Posterior cingulate gyrus (tissue), 11 donors: ENCODE data around the gene PDE10A.
A peak's percentile ranks its signal among the peaks of the same experiment; 100 is the strongest.

Experiments
- DNase-seq, 10 donors: peaks; one replicate each; pipeline versions ENCODE4 v3.0.0 to v3.0.0-alpha.2; 2020 to 2021; ENCODE audit warnings: mixed read lengths in 3 of 10
- intact Hi-C: fragments of 100-400 bp; cut with DNase I; formaldehyde crosslinking; loops from one replicate; pipeline ENCODE4 v1.15.1; 2023

The PDE10A gene

DNA sequence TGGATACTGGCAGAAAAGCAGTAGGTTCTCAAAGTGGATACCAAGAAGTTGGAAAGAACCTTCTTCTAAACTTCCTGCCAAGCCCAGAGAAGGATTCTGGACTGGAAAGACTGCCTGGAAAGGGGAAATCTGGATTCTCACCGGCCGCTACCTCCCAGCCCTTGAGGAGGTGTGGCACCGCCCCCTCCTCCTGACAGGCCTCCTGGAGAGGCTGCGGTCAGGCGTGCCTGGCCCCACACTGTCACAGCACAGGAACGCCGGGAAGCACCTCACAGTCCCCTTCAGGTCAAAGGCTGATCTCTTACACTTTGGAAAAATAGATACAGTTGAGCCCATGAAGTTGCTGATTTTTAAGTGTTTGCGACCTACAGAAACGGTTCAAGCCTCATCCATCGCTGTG is 16.3 kb upstream of the PDE10A start:
- intact Hi-C loops, result no loop called here
- no peak for DNase-seq

DNA sequence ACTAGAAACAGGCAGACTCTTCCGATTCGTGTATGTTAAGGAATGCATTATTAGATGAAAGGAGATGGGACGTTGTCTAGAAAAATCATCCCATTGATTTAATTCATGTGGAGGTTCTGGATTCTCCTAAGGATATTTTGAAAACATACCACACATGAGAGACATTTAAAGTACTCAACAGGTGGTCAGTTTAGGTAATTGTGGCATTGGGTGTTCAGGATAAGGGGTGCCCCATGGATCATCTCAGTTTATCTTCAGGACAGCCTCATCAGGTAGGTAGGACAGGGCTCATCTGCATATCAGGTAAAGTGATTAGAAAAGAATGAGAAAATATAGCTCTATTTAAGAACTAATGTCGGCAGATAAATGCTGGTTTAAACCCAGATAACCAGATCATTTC is 15.9 kb upstream of the PDE10A start:
- intact Hi-C loops, result no loop called here
- no peak for DNase-seq

DNA sequence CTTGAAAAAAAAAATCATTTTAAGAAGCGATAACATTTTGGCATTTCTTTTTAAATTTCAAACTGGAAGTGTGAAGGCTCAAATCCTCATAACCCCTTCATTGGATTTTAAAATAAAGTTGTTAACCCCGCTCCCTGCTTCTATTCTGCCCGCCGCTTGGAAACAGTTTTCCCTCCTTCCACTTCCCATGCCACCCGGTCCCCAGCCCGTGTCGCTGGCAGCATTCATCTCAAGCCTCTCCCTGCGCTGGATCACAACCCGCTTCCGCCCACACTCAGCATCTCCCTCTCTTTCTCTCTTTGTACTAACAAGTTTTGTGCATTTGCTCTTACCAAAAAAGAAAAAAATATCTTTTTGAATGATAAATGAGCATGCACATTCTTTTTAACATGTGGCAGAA is 15.4 kb upstream of the PDE10A start:
- intact Hi-C loops, result no loop called here
- DNase-seq, result peak in 3 of 10 donors; percentile 21 to 84 (median 70)

DNA sequence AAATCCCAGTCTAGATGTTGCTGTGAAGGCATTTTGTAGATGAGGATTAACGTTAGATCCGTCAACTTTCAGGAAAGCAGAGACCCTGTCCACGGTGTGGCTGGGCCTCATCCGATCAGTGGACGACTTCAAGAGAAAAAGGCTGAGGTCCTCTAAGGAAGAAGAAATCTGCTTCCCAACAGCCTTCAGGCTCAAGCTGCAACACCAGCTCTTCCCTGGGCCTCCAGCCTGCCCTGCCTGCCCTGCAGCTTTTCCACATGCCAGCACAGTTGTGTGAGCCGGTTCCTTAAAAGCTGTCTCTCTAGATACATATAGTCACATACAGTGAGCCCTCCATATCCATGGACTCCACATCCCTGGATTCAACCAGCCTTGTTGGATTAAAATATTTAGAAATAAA is 14.1 kb upstream of the PDE10A start:
- intact Hi-C loops, result no loop called here
- no peak for DNase-seq

DNA sequence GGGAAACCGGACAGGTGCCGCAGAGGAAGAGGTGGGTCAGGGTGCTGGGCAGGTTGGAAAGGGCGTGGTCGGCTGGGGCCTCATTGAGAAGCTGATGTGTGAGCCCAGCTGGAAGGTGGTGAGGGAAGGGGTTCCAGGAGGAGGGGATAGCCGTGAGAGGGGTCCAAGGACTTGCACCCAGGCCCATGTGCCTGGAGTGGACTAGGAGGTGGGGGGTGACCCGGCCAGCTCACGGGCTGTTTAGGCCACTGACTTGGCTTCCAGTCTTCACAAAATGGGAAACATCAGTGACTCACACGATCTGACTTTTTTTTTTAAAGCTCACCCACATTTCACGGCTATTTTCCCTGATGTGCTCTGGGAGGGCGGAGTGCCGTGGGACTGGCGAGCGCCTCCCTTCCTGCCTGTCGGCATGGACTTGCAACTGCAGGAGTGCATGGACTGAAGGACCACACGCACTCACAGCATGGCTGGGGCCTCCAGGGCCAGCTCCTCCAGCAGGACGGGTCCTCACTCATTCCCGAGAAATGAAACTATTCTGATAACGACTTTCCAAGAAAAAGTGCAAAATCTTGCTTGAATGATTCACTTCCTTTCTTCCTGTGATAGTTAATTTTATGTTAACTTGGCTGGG is 13.5 kb upstream of the PDE10A start:
- intact Hi-C loops, result no loop called here
- DNase-seq, result peak in 1 of 10 donors; percentile 50

DNA sequence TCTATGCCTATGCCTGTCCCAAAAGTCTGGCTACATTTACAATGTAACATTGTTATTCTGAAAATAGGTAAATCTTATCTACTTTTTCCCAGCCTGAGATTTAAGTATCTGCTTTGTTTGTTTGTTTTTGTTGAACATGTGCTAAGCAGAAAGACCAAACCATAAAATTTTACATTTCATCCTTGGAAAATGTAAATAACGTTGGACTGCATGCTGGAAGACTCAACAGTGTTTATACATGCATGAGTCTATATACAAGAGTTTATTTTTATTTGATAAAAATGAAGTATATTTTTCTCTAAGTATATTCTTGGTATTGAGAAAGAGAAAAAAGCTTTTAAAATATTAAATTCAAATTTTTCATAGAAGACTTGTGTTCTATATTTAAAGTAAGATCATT is 12.1 kb upstream of the PDE10A start:
- intact Hi-C loops, result no loop called here
- no peak for DNase-seq

DNA sequence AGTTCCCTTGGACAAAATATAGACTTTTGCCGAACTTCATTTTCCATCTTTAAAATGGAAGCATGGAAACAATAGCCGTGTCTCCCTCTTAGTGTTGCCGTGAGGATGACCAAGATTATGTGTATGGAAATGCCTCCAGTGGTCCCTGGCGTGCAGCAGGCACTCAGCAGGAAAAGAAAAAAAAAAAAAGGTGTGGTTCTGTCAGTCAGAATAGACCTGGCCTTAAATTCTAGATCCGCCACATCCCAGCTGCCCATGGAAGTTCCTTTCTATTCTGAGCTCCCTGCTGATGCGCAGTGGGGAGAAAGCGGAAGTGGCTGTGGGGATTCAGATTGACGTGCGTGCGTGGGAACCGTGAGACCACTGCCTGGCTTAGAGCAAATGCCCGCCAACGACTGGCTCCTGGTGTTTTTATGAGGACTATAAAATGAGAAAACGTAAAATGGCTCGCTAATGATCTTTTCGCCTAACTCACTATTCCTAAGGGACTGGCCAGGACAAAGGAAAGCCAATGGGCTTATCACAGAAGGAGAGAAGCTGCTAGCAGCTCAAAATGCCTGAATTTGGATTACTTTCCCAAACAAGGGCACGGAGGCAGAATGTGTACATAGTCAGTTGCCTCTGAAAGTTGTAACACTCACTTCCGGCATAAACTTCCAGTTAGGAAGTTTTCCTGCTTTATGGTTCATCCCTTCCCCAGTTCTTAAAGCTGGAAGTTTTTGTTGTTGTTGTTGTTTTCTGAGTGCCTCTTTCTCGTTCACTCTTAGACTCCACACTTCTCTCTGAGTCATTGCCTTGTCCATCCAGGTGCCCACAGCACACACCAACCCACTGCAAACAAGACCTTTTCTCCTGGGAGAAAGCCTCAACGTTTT is 11.4 kb upstream of the PDE10A start:
- intact Hi-C loops, result no loop called here
- DNase-seq, result no peak

DNA sequence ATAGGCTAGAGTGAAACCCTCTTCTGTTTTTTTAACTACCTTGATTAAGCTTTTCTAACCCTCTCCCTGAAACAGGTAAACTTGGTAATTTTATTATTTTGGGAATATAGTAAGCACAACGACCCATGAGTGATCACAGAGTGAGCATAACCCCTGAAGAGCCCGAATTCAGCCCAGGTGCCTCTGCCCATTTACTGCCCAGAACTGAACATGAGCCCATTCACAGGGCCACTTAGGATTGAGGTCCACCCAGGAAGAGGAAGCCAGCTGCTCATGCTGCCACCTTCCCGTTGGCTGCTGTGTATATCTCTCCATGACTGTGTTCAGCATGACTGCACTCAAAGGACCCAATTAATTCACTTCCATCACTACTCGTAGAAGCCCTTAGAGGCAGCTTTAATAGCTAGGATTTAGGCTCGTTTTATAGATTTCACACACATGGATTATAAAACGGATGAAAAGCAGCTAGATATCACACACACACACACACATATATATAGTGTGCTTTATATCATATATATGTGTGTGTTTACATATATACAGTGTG is 8.3 kb upstream of the PDE10A start:
- DNase-seq, result no peak
- intact Hi-C loops, result no loop called here

DNA sequence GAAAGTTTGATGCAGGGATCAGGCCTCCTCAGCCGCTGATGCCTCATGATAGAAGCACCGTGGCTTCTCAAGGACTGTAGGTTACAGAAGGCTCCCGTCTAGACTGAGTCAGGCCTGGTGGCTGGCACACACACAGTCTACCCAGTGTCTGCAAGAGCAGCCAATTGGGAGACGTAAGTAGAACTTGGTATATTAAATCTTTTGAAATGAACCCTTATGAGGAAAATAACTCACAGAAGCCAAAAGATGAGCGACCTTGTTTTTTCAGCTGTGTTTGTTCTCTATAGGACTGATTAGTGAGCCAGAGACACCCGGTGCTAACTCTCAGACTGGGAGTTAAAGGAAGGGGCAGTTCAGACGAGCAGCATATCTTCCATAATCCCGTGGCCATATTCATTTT is 5.9 kb upstream of the PDE10A start:
- intact Hi-C loops, result no loop called here
- DNase-seq, result no peak

DNA sequence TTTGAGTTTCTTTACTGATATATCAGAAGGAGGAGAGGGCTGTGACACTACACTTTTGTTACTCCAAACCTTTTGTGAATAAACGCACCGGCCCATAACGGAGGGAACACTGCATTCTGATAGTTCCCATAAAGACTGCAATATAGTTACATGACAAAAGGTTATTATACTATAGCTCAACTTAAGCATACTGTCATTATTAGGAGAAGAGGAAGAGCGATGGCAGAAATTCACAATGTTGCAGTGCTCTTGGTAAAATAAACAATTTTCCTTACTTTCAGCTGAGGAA is 2.3 kb upstream of the PDE10A start:
- DNase-seq, result no peak
- intact Hi-C loops, result no loop called here

DNA sequence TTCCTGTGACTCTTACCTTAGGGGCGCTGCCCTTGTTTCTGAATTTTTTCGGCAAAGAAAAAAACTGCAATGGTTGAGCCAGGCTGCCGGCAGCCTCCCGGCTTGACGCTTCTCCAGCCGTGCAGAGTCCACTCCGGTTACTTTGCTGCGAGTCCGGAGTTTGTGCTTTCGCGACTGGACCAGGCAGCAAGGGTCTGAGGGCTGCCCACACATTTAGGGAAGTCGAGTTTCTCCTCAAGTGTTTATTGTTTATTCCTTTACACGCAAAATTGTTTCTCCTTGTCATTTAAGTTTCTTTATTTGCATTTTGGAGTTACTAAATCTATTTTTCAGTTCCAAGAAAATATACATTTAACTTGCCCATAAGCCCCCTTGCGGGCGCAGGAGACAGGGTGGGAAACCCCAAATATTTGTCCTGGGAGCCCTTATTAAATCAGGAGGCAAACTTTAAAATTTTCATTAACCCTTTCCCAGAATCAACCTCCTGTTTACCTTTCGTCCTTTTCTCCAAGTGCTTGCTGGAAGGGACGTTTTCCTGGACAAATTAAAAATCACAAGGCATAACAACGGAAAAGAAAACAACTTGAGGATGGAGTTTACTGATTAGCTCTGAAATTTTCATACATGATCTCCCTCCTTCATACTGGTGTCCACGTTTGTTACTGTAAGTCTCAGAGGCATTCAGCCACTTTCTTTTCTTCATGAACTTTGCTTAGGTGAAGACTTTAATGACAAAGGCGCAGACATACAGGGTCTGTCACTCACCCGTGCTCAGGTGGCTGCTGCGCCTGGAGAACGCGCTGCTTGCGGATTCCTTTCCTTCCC is 1.7 kb upstream of the PDE10A start:
- intact Hi-C loops, result no loop called here
- DNase-seq, result no peak

DNA sequence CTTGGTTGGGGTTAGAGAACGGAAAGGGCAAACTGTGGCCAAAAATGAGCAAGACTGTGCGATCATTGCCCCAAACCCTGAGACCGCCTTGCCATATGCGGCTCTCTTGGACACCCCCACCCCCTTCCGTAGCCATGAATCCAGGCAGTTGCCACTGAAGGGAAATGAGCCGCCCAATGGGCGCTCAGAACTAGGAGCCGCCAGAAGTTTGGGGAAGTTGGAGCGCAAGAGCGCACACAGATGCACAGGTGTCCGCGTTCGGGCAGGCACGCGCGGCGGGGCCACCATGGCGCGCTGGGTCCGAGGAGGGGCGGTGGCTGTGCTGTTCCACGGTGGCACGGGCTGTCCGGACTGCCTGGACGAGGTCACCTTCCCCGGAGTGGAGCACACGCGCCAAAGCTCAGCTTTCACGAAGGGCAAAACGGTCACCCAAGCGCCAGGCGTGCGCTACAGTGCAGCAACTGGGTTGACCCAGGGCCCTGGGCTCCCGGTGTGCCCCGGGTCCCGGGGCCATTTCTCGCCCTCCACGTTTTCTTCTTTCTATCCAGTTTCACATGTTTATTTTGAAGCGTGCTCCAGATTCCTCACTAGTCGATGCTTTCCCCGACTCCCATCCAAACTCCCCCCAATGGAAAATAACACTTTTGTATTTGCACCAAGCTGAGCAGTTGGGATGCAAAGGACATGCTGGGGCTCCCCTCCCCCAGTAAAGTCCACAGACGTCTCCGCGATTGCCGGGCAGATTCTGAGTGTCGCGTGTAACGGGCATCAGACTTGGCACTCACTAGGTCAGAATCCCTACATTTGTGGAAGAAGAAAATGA is 906 bp upstream of the PDE10A start:
- intact Hi-C loops, result loop anchor here (2.0 kb wide), 1 partner anchor 223 kb away; no protein-coding TSS in a partner anchor

DNA sequence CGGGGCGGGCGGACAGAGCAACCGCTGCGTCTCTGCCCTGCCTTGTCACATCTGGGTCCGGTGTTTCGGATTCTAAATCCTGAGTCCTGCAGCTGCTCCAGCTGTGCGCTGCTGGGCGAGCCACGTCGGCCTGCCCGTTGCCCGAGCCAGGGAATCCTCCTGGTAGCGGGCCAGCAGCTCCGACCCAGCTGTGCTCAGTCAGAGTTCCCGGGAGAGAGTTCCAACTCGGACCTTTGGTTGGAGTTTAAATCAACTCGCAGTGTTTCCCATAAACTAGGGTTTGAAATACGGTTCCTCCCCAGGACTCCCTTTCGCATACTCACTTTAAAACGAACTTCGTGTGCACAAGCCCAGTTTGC is 315 bp upstream of the PDE10A start:
- intact Hi-C loops, result loop anchor here (2.0 kb wide), 1 partner anchor 223 kb away; no protein-coding TSS in a partner anchor
- peak in 4 of 10 donors; percentile 13 to 67 (median 46) for DNase-seq

More for the DNA sequence above, 906 bp upstream of the PDE10A start:
- DNase-seq, result peak in 3 of 10 donors; percentile 18 to 76 (median 68)

DNA sequence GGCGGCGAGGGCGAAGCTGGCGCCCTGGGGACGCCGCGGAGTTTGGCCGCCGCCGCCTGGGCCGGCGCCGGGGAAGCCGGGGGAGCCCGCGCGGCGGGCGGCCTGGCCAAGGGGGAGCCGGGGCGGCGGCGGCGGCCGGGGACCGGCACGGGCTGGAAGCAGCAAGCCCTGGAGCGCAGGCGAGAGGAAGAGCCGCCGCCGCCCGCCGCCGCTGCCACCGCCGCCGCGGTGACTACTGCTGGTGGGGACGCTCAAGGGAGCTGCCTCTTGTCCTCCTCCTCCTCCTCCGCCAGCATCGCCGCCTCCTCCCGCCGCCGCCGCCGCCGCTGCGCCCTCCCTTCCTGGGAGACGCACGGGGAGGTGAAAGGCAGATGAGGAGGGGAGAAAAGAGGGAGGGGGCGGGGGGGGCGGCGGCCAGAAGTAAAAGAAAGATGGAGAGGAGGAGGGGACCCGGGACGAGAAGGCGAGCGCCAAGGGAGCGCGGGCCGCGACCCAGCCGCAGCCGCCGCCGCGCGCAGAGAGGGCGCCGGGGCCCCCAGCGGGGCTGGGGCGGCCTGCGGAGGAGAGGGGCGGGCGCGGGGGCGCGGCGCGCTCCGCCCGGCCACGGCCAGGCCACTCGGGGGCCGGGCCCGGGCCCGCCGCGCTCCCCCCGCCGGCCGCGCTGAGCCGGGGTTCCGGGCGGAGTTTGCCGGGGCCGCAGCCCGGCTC is 846 bp downstream of the PDE10A start:
- DNase-seq, result peak in 6 of 10 donors; percentile 19 to 92 (median 66)
- intact Hi-C loops, result loop anchor here (2.0 kb wide), 1 partner anchor 221 kb away; no protein-coding TSS in a partner anchor

DNA sequence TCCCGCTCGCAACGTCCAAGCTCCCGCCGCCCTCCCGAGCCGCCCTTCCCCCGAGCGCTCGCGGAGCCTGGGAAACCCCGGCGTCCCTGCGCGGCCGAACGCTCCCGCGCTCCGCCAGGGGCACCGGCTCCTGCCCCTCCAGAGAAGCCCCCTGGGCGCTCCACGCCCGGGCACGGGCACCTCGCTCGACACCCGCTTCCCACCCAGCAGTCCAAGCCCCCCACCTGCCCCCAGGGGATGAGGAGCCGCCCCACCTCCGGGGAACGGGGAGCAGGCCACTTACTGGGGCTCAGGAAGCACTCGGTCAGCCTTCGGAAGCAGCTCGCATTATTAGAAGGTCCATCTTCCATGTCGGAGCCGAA is 1.4 kb downstream of the PDE10A start:
- DNase-seq, result peak in 1 of 10 donors; percentile 70
- intact Hi-C loops, result loop anchor here (2.0 kb wide), 1 partner anchor 221 kb away; no protein-coding TSS in a partner anchor

DNA sequence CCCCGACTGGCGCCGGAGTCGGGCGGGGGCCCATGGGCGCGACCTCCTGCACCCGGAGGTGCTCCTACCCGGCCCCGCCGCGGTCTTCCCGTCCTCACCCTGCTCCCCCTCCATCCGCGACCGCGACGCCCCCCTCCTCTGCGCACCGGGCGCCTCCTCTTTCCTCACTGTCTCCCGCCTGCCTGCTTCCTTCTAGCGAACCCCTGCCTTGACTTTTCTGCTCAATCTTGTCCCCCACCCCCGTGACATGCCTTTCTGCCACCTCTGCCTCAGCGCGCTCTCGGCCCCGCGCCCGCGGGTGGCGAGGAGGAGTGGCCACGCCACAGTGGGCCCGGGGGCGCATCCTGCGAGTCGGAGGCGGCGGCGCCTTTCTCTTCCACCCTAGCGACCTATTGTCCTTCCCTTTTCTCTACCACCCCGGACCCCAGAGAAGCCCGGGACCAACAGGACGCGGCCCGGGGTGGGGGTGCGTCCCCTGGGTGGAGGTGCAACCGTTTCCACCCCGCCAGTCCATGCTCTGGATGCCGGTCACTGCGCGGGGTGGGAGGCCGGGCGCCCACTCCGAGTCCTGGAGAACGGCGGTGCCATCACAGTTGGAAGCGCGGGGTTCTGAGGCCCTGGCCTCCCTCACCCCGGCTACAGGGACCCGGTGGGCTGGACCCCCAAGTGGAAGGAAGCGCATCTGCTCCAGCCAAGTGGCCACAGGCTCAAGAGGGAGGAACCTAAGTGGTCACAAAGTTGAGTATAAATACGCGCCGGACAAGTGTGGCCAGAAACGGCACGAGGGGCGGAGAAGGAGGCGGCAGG is 2.0 kb downstream of the PDE10A start:
- DNase-seq, result peak in 1 of 10 donors; percentile 55
- intact Hi-C loops, result no loop called here

DNA sequence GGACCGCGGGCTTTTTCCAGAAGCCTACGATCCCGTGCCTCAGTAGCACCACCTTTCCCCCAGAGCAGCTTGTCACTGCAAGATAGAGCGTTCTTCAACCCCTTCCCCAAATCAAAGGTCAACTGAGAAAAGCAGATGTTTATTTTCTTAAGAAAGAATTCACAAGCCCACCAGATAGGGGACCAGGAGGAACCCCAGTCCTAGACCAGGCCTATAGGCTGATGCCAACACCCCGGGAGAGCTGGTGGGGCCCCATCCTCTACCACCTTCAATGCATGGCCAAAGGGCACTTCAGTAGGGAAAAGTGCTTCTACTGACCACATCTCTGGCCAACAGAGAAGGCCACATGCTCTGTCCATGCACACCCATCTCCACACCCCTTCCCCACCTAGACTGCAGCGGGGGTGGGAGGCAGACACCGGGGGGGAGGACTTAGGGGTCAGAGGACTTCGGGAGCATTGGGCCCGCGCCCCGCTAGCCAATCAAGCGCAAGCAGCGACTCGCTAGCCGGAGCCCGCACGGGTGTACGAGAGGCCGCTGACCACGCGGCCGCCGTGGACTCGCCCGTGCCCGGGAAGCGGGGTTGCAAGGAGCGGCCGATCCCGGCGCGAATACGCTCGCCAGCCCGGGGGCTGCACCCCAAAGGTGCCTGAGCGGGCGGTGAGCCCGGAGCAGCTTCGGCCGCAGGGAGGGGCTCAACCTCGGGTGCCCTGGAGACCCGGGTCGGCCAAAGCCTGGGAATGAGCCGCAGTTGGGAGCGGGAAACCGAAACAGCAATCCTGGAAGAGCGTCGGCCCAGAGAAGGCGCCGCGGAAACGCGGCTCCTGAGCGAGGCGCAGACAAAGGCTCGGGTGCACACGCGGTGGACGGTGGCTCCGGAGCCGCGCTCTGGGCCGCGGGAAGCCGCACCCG is 2.8 kb downstream of the PDE10A start:
- DNase-seq, result no peak
- intact Hi-C loops, result no loop called here
